22Rv1 (cell line): ENCODE results near the gene KLHDC8A.

Source experiments
- H3K27ac ChIP-seq: fragments of 450-650 bp; 2 replicates; pipeline ENCODE4 v1.5.1; 2017
- CTCF ChIP-seq: fragments of 450-650 bp; IDR thresholded peaks from 2 replicates; pipeline ENCODE4 v1.5.1; 2017; ENCODE audit warnings: mild to moderate bottlenecking
- ZFX ChIP-seq: fragments of 450-650 bp; IDR thresholded peaks from 2 replicates; pipeline ENCODE4 v1.6.1; 2017; ENCODE audit warnings: antibody characterized with exemption, borderline replicate concordance

KLHDC8A gene

GRCh38 chr1:205306929-205307566 lies 49.7 kb downstream of the KLHDC8A start:
- H3K27ac ChIP-seq = no peak overlapping the region
- no peak for TF ChIP-seq CTCF
- no peak for TF ChIP-seq ZFX

- H3K27ac ChIP-seq = no peak overlapping the region
- TF ChIP-seq CTCF = no peak
- TF ChIP-seq ZFX = no peak
Measured at GRCh38 chr1:205304695-205305070, 52.0 kb downstream of the KLHDC8A start.

- TF ChIP-seq CTCF = no peak
- no peak for TF ChIP-seq ZFX
- no peak overlapping the region for H3K27ac ChIP-seq
Measured at GRCh38 chr1:205304046-205304694, 52.6 kb downstream of the KLHDC8A start.

GRCh38 chr1:205303247-205303888 lies 53.4 kb downstream of the KLHDC8A start:
- no peak for TF ChIP-seq ZFX
- no peak for TF ChIP-seq CTCF
- no peak overlapping the region for H3K27ac ChIP-seq

- TF ChIP-seq ZFX (no peak), CTCF (no peak)
- H3K27ac ChIP-seq = peak overlapping the region; percentile 17; the same call in 1 of the 2 replicates
Measured at GRCh38 chr1:205301842-205302588, 54.7 kb downstream of the KLHDC8A start.

GRCh38 chr1:205301205-205301821 lies 55.4 kb downstream of the KLHDC8A start:
- TF ChIP-seq ZFX (no peak), CTCF (no peak)

More at GRCh38 chr1:205301205-205301821, 55.4 kb downstream of the KLHDC8A start:
- peak overlapping the region; percentile 21; the same call in 1 of the 2 replicates for H3K27ac ChIP-seq
